Erythroblast (primary cell): ENCODE data around the gene RSL24D1.

Source experiments
- GATA1 ChIP-seq: IDR thresholded peaks from 2 replicates; pipeline ENCODE4 v1.6.1; 2011; ENCODE audit warnings: low read depth, mild to moderate bottlenecking, control low read depth, low read length, moderate library complexity
- POLR2A ChIP-seq: IDR thresholded peaks from 2 replicates; pipeline ENCODE4 v1.6.1; 2011; ENCODE audit warnings: mild to moderate bottlenecking, low read length

GRCh38 chr15:55151631-55152030 lies 45.1 kb downstream of the RSL24D1 start:
- TF ChIP-seq POLR2A (no peak), GATA1 (no peak)
